ENCODE measurements around the gene VPS18.

Gene VPS18

GRCh38 chr15:40923551-40923950 lies 29.3 kb downstream of the VPS18 start:
- DNase-seq (ENCODE audit: low spot score), result no peak

GRCh38 chr15:40925495-40925862 lies 31.2 kb downstream of the VPS18 start:
- DNase-seq (ENCODE audit: low spot score), result no peak

- DNase-seq (ENCODE audit: low spot score), result no peak
Measured at GRCh38 chr15:40925863-40926658, 31.8 kb downstream of the VPS18 start.

GRCh38 chr15:40926659-40927494 lies 32.6 kb downstream of the VPS18 start:
- DNase-seq (ENCODE audit: low spot score), result no peak

- no peak for DNase-seq (ENCODE audit: low spot score)
Measured at GRCh38 chr15:40927495-40927872, 33.2 kb downstream of the VPS18 start.

- no peak for DNase-seq (ENCODE audit: low spot score)
Measured at GRCh38 chr15:40927873-40928806, 33.9 kb downstream of the VPS18 start.

GRCh38 chr15:40928821-40929659 lies 34.8 kb downstream of the VPS18 start, which contains the start of gene DLL4:
Gene DLL4 (plus strand): TSS chr15:40929340. CDS start chr15:40929669, 329 bp downstream.
- peak; percentile 81 for DNase-seq (ENCODE audit: low spot score)

- no peak for DNase-seq (ENCODE audit: low spot score)
Measured at GRCh38 chr15:40929660-40930429, 35.6 kb downstream of the VPS18 start.

GRCh38 chr15:40930430-40931299 lies 36.4 kb downstream of the VPS18 start:
- peak; percentile 83 for DNase-seq (ENCODE audit: low spot score)

- DNase-seq (ENCODE audit: low spot score), result no peak
Measured at GRCh38 chr15:40931300-40932142, 37.3 kb downstream of the VPS18 start.

- DNase-seq (ENCODE audit: low spot score), result no peak
Measured at GRCh38 chr15:40932156-40932555, 37.9 kb downstream of the VPS18 start.

GRCh38 chr15:40932649-40933516 lies 38.6 kb downstream of the VPS18 start:
- DNase-seq (ENCODE audit: low spot score), result no peak

GRCh38 chr15:40933517-40933902 lies 39.3 kb downstream of the VPS18 start:
- no peak for DNase-seq (ENCODE audit: low spot score)

GRCh38 chr15:40934457-40934856 lies 40.2 kb downstream of the VPS18 start:
- no peak for DNase-seq (ENCODE audit: low spot score)

- DNase-seq (ENCODE audit: low spot score), result no peak
Measured at GRCh38 chr15:40936234-40936708, 42.0 kb downstream of the VPS18 start.

GRCh38 chr15:40936709-40937666 lies 42.7 kb downstream of the VPS18 start:
- no peak for DNase-seq (ENCODE audit: low spot score)

Data from iPS-NIHi11 (cell line).